Trophoblast cell (in vitro differentiated cells and primary cell): ENCODE results near the gene NAGPA.

Source experiments
- DNase-seq, 2 donors: peaks; one replicate each; pipeline ENCODE4 v3.0.0-alpha.2; 2016
- H2AFZ ChIP-seq: 2 replicates; pipeline ENCODE4 v1.6.1; 2013; ENCODE audit warnings: low read length, moderate library complexity, mild to moderate bottlenecking; ENCODE audit not compliant: insufficient read depth, poor library complexity
- H2AK5ac ChIP-seq: 2 replicates; pipeline ENCODE4 v1.6.1; 2013; ENCODE audit warnings: mild to moderate bottlenecking, low read length
- H2BK120ac ChIP-seq: 2 replicates; pipeline ENCODE4 v1.6.1; 2013; ENCODE audit warnings: low read length, mild to moderate bottlenecking, moderate library complexity; ENCODE audit not compliant: insufficient read depth, poor library complexity
- H2BK12ac ChIP-seq: 2 replicates; pipeline ENCODE4 v1.6.1; 2013; ENCODE audit warnings: mild to moderate bottlenecking, low read length, moderate library complexity
- H2BK5ac ChIP-seq: 2 replicates; pipeline ENCODE4 v1.6.1; 2013; ENCODE audit warnings: low read length, low read depth, moderate library complexity, mild to moderate bottlenecking; ENCODE audit not compliant: poor library complexity
- H3K14ac ChIP-seq: 2 replicates; pipeline ENCODE4 v1.6.1; 2013; ENCODE audit warnings: mild to moderate bottlenecking, low read length
- H3K18ac ChIP-seq: 2 replicates; pipeline ENCODE4 v1.6.1; 2013; ENCODE audit warnings: mild to moderate bottlenecking, low read length
- H3K23ac ChIP-seq: 2 replicates; pipeline ENCODE4 v1.6.1; 2013; ENCODE audit warnings: low read length
- H3K27ac ChIP-seq: 2 replicates; pipeline ENCODE4 v1.5.1; 2013; ENCODE audit warnings: low read depth, mild to moderate bottlenecking, inconsistent platforms, low read length, moderate library complexity
- H3K27me3 ChIP-seq: 2 replicates; pipeline ENCODE4 v1.6.1; 2013; ENCODE audit warnings: inconsistent platforms, mild to moderate bottlenecking, low read length, moderate library complexity; ENCODE audit not compliant: insufficient read depth
- H3K36me3 ChIP-seq, 2 experiments: 1 replicate in 1 of 2; 2 replicates in 1 of 2; pipeline ENCODE4 v1.6.1; 2013; ENCODE audit warnings: low read length in 2 of 2, mild to moderate bottlenecking in 2 of 2, moderate library complexity in 1 of 2; ENCODE audit not compliant: insufficient read depth in 2 of 2, control insufficient read depth in 1 of 2
- H3K4ac ChIP-seq: 2 replicates; pipeline ENCODE4 v1.6.1; 2013; ENCODE audit warnings: low read depth, mild to moderate bottlenecking, low read length, moderate library complexity
- H3K4me1 ChIP-seq, 2 experiments: 1 replicate in 1 of 2; 2 replicates in 1 of 2; pipeline ENCODE4 v1.6.1; 2013; ENCODE audit warnings: low read length in 2 of 2, mild to moderate bottlenecking in 2 of 2, moderate library complexity in 1 of 2; ENCODE audit not compliant: insufficient read depth in 2 of 2, control insufficient read depth in 1 of 2
- H3K4me2 ChIP-seq: 2 replicates; pipeline ENCODE4 v1.6.1; 2013; ENCODE audit warnings: inconsistent platforms, mild to moderate bottlenecking, low read length, moderate library complexity
- H3K4me3 ChIP-seq: 2 replicates; pipeline ENCODE4 v1.5.1; 2013; ENCODE audit warnings: mild to moderate bottlenecking, low read depth, low read length, inconsistent platforms
- H3K79me1 ChIP-seq: one replicate; pipeline ENCODE4 v1.6.1; 2013; ENCODE audit warnings: low read length
- H3K79me2 ChIP-seq: 2 replicates; pipeline ENCODE4 v1.6.1; 2013; ENCODE audit warnings: low read length, mild to moderate bottlenecking; ENCODE audit not compliant: control insufficient read depth, insufficient read depth, poor library complexity
- H3K9ac ChIP-seq: 2 replicates; pipeline ENCODE4 v1.6.1; 2013; ENCODE audit warnings: mild to moderate bottlenecking, low read length
- H3K9me3 ChIP-seq: 2 replicates; pipeline ENCODE4 v1.6.1; 2013; ENCODE audit warnings: low read depth, mild to moderate bottlenecking, control low read depth, inconsistent platforms, low read length; ENCODE audit not compliant: insufficient read depth
- H4K12ac ChIP-seq: 2 replicates; pipeline ENCODE4 v1.6.1; 2013; ENCODE audit warnings: low read depth, mild to moderate bottlenecking, low read length, moderate library complexity
- H4K8ac ChIP-seq: 2 replicates; pipeline ENCODE4 v1.6.1; 2013; ENCODE audit warnings: low read depth, mild to moderate bottlenecking, low read length, moderate library complexity
- H4K91ac ChIP-seq: one replicate; pipeline ENCODE4 v1.6.1; 2013; ENCODE audit warnings: low read depth, mild to moderate bottlenecking, low read length, moderate library complexity
- WGBS: extraction: QIAGEN DNeasy Blood & Tissue Kit; methylation state at CpG from one replicate; pipeline ENCODE4 v1.1.7; 2013; ENCODE audit warnings: missing lambda C conversion rate; ENCODE audit not compliant: insufficient read length, insufficient coverage; ENCODE audit errors: extremely low coverage; 5-methylcytosine and 5-hydroxymethylcytosine counted together

NAGPA gene

DNA sequence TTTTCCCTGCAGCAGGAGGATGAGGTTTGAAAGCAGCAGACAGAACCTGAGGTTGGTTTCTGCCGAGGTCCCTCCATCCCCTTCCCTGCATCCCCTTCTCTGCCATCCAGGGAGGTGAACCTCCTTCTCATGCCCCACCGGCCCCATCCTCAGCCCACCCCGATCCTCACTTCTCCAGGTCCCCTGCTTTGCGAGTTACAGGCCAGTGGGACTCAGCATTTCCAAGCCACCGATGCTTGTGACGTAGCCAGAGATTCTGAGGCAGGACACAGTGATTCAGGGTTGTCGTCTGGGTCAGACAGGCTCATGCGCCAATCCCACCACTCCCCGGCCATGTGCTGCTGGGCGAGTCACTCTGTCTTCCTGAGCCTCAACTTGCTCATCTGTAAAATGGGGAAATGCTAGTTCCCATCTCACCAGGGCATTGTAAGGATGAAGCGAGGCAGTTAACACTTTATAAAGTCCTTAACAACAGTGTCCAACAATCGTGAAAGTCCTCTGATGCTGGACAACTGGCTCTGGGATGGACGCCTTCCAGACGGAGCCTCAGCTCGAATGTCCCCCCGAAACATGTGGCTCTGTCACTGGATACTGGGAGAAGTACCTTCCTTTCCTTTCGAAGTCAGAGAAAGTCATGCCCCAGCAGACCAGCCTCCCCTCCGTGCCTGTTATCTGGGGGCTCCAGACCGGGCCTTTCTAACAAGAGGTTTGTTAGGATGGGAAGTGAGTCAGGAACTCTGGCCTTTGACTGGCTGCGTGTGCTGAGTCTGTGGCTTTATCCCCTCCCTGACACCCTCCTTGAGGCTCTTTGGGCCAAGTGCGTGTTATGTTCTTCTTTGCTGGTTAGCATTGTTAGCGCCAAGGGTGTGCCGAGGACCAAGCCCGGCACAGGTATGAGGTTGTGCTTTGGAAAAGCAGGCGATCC is 53.7 kb downstream of the NAGPA start:
- H2AK5ac ChIP-seq = no peak overlapping the region
- H2BK120ac ChIP-seq = no peak overlapping the region
- H2AFZ ChIP-seq = no peak overlapping the region
- no CpG with 5 or more reads among the region's 25 CpGs for WGBS
- H4K8ac ChIP-seq = no peak overlapping the region
- no peak overlapping the region for H3K4me2 ChIP-seq
- H3K4me3 ChIP-seq = no peak overlapping the region
- H4K91ac ChIP-seq = no peak overlapping the region
- no peak overlapping the region for H3K4ac ChIP-seq
- H3K27me3 ChIP-seq = no peaks in the 10 kb centered on the region
- DNase-seq = no peak
- H3K9ac ChIP-seq = no peak overlapping the region
- H2BK5ac ChIP-seq = no peak overlapping the region
- H3K18ac ChIP-seq = no peak overlapping the region
- no peaks in the 10 kb centered on the region for H3K4me1 ChIP-seq
- no peak overlapping the region for H4K12ac ChIP-seq
- peaks cover 2% of the 10 kb centered on the region for H3K9me3 ChIP-seq
- H2BK12ac ChIP-seq = no peak overlapping the region
- no peaks in the 10 kb centered on the region for H3K36me3 ChIP-seq
- no peaks in the 10 kb centered on the region for H3K79me2 ChIP-seq
- H3K79me1 ChIP-seq = no peaks in the 10 kb centered on the region
- H3K23ac ChIP-seq = no peak overlapping the region
- H3K14ac ChIP-seq = no peak overlapping the region
- H3K27ac ChIP-seq = no peak overlapping the region

DNA sequence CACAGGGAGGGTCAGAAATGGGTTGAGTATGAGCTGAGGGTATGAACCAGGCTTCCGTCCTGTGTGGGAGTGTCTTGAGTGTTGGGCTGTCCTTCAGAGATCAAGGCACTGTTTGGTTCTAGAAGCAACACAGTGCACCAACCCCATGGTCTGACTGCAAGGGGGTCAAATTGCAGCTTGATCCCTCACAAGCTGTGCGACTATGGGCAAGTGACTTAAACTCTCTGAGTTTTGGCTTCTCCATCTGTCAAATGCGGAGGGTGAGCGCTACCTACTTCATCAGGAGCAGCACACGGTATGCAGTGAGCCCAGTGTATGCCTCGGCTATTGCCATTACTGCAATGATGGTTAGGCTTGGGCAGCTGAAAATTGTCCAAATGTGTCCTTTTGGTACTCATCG is 54.6 kb downstream of the NAGPA start:
- Histone ChIP-seq H3K14ac (no peak overlapping the region), H3K9ac (no peak overlapping the region), H3K4me2 (no peak overlapping the region), H3K36me3 (no peaks in the 10 kb centered on the region), H3K79me1 (no peaks in the 10 kb centered on the region), H4K8ac (no peak overlapping the region), H2BK120ac (no peak overlapping the region), H2BK12ac (no peak overlapping the region), H4K12ac (no peak overlapping the region), H3K4me3 (no peak overlapping the region), H3K27ac (no peak overlapping the region), H3K18ac (no peak overlapping the region), H2BK5ac (no peak overlapping the region), H3K27me3 (no peaks in the 10 kb centered on the region), H3K79me2 (no peaks in the 10 kb centered on the region), H3K23ac (no peak overlapping the region), H4K91ac (no peak overlapping the region), H2AFZ (no peak overlapping the region), H3K4me1 (no peaks in the 10 kb centered on the region), H2AK5ac (no peak overlapping the region), H3K9me3 (peaks cover 2% of the 10 kb centered on the region), H3K4ac (no peak overlapping the region)
- DNase-seq = no peak
- no CpG with 5 or more reads among the region's 7 CpGs for WGBS

DNA sequence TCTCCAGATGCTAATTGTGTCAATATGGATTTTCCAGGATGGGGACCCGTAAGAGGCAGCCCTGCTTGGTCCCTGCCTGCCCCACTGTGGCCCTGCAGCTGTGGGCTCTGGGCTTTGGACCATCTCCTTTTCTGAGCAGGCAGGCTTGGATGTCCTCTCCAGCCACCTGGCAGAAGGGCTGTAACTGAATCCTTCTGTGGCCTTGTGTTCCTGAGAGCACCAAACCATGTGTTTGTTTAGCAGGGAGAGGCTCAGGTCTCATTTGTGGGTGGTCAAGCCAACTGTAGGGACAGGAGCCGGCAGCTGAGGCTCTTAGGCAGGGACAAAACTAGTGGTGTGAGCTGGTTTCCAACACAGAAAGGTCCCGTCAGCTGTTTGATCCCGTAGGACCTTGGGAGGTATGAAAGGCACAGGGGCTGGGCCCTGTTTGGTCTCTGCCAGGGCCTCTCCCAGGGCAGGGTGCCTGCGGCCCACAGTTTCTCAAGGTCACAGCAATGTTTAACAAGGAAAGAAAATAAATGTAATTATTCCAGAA is 57.1 kb downstream of the NAGPA start:
- Histone ChIP-seq H3K23ac (no peak overlapping the region), H3K18ac (no peak overlapping the region), H3K9ac (no peak overlapping the region), H3K9me3 (peaks cover 2% of the 10 kb centered on the region), H3K27ac (no peak overlapping the region), H3K79me2 (no peaks in the 10 kb centered on the region), H4K91ac (no peak overlapping the region), H2BK120ac (no peak overlapping the region), H4K8ac (no peak overlapping the region), H3K36me3 (no peaks in the 10 kb centered on the region), H3K79me1 (no peaks in the 10 kb centered on the region), H2AFZ (no peak overlapping the region), H3K4me1 (no peaks in the 10 kb centered on the region), H2AK5ac (no peak overlapping the region), H3K4me2 (no peak overlapping the region), H2BK5ac (no peak overlapping the region), H4K12ac (no peak overlapping the region), H3K27me3 (no peaks in the 10 kb centered on the region), H3K14ac (no peak overlapping the region), H3K4me3 (no peak overlapping the region), H3K4ac (no peak overlapping the region), H2BK12ac (no peak overlapping the region)
- no peak for DNase-seq
- no CpG with 5 or more reads among the region's 5 CpGs for WGBS

DNA sequence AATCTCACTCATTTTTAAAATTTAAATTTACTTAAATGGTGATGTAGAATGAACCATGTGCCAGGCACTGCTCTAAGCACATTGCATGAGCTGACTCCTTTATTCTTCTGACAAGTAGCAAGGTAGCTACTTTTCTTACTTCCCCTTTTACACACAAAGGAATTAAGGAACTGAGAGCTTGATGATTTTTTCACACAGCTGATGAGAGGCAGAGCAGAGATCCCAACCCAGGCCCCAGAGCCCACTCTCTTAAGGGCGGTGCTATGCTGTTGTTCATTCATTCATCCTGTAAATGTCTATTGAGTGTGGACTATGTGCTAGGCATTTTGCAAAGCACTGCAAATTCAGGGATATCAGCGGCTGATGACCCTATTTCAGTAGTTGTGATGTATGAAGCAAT is 57.7 kb downstream of the NAGPA start:
- H3K18ac ChIP-seq = no peak overlapping the region
- no peak overlapping the region for H3K23ac ChIP-seq
- no peak overlapping the region for H2BK12ac ChIP-seq
- H3K4ac ChIP-seq = no peak overlapping the region
- no peak overlapping the region for H4K12ac ChIP-seq
- H3K79me2 ChIP-seq = no peaks in the 10 kb centered on the region
- H3K4me2 ChIP-seq = no peak overlapping the region
- no peak overlapping the region for H2BK120ac ChIP-seq
- no peak overlapping the region for H2AFZ ChIP-seq
- H2AK5ac ChIP-seq = no peak overlapping the region
- no peak overlapping the region for H3K27ac ChIP-seq
- H3K9ac ChIP-seq = no peak overlapping the region
- WGBS = no CpG with 5 or more reads among the region's 2 CpGs
- H3K4me3 ChIP-seq = no peak overlapping the region
- H3K27me3 ChIP-seq = no peaks in the 10 kb centered on the region
- no peaks in the 10 kb centered on the region for H3K36me3 ChIP-seq
- no peaks in the 10 kb centered on the region for H3K79me1 ChIP-seq
- H4K91ac ChIP-seq = no peak overlapping the region
- peaks cover 2% of the 10 kb centered on the region for H3K9me3 ChIP-seq
- no peak for DNase-seq
- H4K8ac ChIP-seq = no peak overlapping the region
- H2BK5ac ChIP-seq = no peak overlapping the region
- H3K4me1 ChIP-seq = no peaks in the 10 kb centered on the region
- H3K14ac ChIP-seq = no peak overlapping the region
